Measurements from ENCODE around the gene EIF2S3. TPM values are rescaled to one million over a fixed set of nuclear protein-coding genes. Genes with fewer than 3 reads are reported as not detected.

Gene EIF2S3
- polyA plus RNA-seq, 1 experiment = 139 TPM

DNA sequence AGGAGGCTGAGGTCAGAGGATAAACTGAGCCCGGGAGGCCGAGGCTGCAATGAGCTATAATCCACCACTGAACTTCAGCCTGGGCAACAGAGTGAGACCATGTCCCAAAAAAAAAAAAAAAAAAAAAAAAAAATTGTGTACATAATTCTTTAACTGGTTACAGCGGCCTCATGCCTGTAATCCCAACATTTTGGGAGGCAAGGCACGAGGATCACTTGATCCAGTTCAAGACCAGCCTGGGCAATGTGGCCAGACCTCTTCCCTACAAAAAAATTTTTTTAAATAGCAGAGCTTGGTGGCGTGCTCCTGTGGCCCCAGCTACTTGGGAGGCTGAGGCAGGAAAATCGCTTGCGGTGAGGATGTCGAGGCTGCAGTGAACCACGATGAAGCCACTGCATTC lies 37.1 kb upstream of the EIF2S3 start:
- POLR2A ChIA-PET = interaction anchor here (0.6 kb wide), 1 partner anchor 275 kb away, joined by 3 read pairs; the partner anchor contains the start of gene ACOT9

GRCh38 chrX:24018809-24019208 lies 35.9 kb upstream of the EIF2S3 start:
- no peak for DNase-seq (ENCODE audit: low read depth, low spot score)
- H3K4me3 ChIP-seq (ENCODE audit: low read depth, low read length) = no peak overlapping the region
- ChIA-PET CTCF (no interaction called here), POLR2A (no interaction called here)
- H3K27me3 ChIP-seq (ENCODE audit: control insufficient read depth, insufficient read depth, low read length) = no peaks in the 10 kb centered on the region
- TF ChIP-seq, protein P1, sequence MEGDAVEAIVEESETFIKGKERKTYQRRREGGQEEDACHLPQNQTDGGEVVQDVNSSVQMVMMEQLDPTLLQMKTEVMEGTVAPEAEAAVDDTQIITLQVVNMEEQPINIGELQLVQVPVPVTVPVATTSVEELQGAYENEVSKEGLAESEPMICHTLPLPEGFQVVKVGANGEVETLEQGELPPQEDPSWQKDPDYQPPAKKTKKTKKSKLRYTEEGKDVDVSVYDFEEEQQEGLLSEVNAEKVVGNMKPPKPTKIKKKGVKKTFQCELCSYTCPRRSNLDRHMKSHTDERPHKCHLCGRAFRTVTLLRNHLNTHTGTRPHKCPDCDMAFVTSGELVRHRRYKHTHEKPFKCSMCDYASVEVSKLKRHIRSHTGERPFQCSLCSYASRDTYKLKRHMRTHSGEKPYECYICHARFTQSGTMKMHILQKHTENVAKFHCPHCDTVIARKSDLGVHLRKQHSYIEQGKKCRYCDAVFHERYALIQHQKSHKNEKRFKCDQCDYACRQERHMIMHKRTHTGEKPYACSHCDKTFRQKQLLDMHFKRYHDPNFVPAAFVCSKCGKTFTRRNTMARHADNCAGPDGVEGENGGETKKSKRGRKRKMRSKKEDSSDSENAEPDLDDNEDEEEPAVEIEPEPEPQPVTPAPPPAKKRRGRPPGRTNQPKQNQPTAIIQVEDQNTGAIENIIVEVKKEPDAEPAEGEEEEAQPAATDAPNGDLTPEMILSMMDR (IDR thresholded peaks at IDR 0.05; ENCODE audit: low read depth, low read length) = no peak
- no peaks in the 10 kb centered on the region for H3K9me3 ChIP-seq (ENCODE audit: control insufficient read depth, insufficient read depth, low read length)
- H3K27ac ChIP-seq (ENCODE audit: low read depth, low read length) = no peak overlapping the region

More for the DNA sequence above, 37.1 kb upstream of the EIF2S3 start:
- Histone ChIP-seq H3K9me3 (ENCODE audit: control insufficient read depth, insufficient read depth, low read length) (no peaks in the 10 kb centered on the region), H3K27ac (ENCODE audit: low read depth, low read length) (no peak overlapping the region), H3K27me3 (ENCODE audit: control insufficient read depth, insufficient read depth, low read length) (no peaks in the 10 kb centered on the region), H3K4me3 (ENCODE audit: low read depth, low read length) (no peak overlapping the region)
- TF ChIP-seq, protein P1 (IDR thresholded peaks at IDR 0.05; ENCODE audit: low read depth, low read length) = no peak
- CTCF ChIA-PET = interaction anchor here (1.7 kb wide), 1 partner anchor 110 kb away, joined by 3 read pairs; the partner anchor contains the start of gene CXorf58
- no peak for DNase-seq (ENCODE audit: low read depth, low spot score)

DNA sequence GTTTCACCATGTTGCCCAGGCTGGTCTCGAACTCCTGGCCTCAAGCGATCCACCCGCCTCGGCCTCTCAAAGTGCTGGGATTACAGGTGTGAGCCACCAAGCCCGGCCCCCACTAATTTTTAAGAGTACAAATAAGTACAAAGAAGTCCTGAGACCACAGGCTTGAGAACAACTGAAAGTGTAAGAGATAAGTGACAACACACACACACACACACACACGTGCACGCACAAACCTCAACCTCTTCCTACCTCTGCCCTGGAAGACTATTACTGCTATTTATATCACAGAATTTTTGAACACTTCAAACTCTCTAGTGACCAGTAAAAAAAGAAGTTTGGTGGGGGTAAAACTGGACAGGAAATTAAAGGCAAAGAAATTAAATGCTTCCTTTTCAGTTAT lies 35.3 kb upstream of the EIF2S3 start:
- ChIA-PET CTCF (interaction anchor here (1.3 kb wide), 1 partner anchor 35 kb away, joined by 9 read pairs; the partner anchor contains the start of gene EIF2S3), POLR2A (no interaction called here)
- no peak overlapping the region for H3K27ac ChIP-seq (ENCODE audit: low read depth, low read length)
- no peaks in the 10 kb centered on the region for H3K27me3 ChIP-seq (ENCODE audit: control insufficient read depth, insufficient read depth, low read length)
- no peaks in the 10 kb centered on the region for H3K9me3 ChIP-seq (ENCODE audit: control insufficient read depth, insufficient read depth, low read length)
- no peak for DNase-seq (ENCODE audit: low read depth, low spot score)
- TF ChIP-seq, protein P1 (IDR thresholded peaks at IDR 0.05; ENCODE audit: low read depth, low read length) = no peak
- H3K4me3 ChIP-seq (ENCODE audit: low read depth, low read length) = no peak overlapping the region

GRCh38 chrX:24020306-24020876 lies 34.4 kb upstream of the EIF2S3 start:
- CTCF ChIA-PET = interaction anchor here (1.3 kb wide), 1 partner anchor 34 kb away, joined by 9 read pairs; the partner anchor contains the start of gene EIF2S3
- POLR2A ChIA-PET = no interaction called here
- TF ChIP-seq, protein P1 (IDR thresholded peaks at IDR 0.05; ENCODE audit: low read depth, low read length) = no peak
- Histone ChIP-seq H3K4me3 (ENCODE audit: low read depth, low read length) (no peak overlapping the region), H3K27ac (ENCODE audit: low read depth, low read length) (no peak overlapping the region), H3K27me3 (ENCODE audit: control insufficient read depth, insufficient read depth, low read length) (no peaks in the 10 kb centered on the region), H3K9me3 (ENCODE audit: control insufficient read depth, insufficient read depth, low read length) (no peaks in the 10 kb centered on the region)
- no peak for DNase-seq (ENCODE audit: low read depth, low spot score)

DNA sequence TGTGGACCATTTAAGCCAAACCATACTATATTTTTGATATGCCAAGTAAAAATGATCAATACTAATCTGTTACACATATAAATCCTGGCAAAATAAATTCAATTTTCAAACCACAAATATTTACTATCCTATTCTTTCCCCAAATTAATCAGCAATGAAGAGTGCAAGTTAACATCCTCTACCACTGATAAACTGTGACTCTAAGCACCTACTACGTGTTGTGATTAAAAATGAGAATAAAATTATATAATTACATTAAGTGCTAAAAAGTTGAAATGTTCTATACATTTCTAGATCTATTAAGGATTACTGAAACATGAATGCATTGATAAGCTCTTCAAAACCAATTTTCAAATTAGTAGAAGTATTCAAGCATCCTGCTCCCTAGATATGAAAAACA lies 31.2 kb upstream of the EIF2S3 start:
- no peak overlapping the region for H3K27ac ChIP-seq (ENCODE audit: low read depth, low read length)
- no peak for DNase-seq (ENCODE audit: low read depth, low spot score)
- CTCF ChIA-PET = interaction anchor here (0.7 kb wide), 1 partner anchor 31 kb away, joined by 3 read pairs; the partner anchor contains the start of gene EIF2S3
- TF ChIP-seq, protein P1 (IDR thresholded peaks at IDR 0.05; ENCODE audit: low read depth, low read length) = no peak
- no peaks in the 10 kb centered on the region for H3K27me3 ChIP-seq (ENCODE audit: control insufficient read depth, insufficient read depth, low read length)
- peak overlapping the region; percentile 56 for H3K4me3 ChIP-seq (ENCODE audit: low read depth, low read length)
- no peaks in the 10 kb centered on the region for H3K9me3 ChIP-seq (ENCODE audit: control insufficient read depth, insufficient read depth, low read length)
- POLR2A ChIA-PET = interaction anchor here (1.5 kb wide), 1 partner anchor 31 kb away, joined by 5 read pairs; the partner anchor contains the start of gene EIF2S3

Data from AG04450 (cell line).